ENCODE measurements around the gene WASF2. TPM values are rescaled to one million over a fixed set of nuclear protein-coding genes. Genes with fewer than 3 reads are reported as not detected.
A peak's percentile ranks its signal among the peaks of the same experiment; 100 is the strongest.

WASF2 gene
- total and polyA plus RNA-seq, 2 of the 13 experiments (the other 11 are each of a cell fraction or from before 2014, with no cell fraction given), result 10.4 to 27.7 TPM

DNA sequence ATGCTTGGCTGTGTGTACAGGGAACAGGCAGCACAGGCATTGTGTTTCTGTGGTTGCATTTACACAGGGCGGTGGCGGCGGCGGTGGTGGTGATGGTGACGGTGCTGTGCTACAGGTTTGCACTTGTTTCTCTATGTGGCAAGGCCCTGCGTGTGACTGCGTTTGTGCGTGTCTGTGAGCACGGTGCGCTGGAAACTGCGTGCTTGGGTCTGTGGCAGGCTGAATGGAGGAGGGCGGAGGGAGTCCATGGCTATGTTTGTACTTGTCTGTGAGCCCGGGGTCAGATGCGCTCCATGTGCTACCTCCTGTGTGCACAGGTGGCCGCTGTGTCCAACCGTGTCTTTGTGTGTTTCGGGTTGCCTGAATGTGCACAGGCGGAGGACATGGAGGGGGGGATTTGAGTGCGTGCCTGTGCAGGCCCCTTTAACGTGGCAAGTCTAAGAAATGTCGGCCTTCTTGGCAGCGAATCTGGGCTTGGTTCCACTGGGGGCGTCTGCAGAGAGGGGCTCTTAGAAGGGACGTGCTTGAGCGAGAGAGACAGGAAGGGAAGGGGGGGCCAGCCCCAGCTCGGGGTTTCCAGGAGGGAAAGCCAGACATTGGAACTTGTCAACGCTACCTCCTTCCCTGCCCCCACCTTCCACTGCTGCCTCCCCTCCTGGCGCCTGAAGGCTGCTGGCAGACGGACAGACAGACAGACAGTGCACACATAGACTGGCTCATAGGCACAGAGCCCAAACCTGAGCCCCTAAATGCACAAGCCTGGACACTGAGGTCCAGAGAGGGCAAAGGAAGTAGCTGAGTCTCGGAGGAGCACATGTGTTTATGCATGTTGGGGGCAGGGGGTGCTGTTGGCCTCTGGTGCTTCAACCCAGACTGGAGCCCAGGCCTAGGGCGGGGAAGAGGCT lies 32.7 kb upstream of the WASF2 start (continued):
- TF ChIP-seq, protein P1, sequence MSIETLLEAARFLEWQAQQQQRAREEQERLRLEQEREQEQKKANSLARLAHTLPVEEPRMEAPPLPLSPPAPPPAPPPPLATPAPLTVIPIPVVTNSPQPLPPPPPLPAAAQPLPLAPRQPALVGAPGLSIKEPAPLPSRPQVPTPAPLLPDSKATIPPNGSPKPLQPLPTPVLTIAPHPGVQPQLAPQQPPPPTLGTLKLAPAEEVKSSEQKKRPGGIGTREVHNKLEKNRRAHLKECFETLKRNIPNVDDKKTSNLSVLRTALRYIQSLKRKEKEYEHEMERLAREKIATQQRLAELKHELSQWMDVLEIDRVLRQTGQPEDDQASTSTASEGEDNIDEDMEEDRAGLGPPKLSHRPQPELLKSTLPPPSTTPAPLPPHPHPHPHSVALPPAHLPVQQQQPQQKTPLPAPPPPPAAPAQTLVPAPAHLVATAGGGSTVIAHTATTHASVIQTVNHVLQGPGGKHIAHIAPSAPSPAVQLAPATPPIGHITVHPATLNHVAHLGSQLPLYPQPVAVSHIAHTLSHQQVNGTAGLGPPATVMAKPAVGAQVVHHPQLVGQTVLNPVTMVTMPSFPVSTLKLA (IDR thresholded peaks at IDR 0.05), result peak; percentile 35
- TF ChIP-seq ZNF615 (CRISPR knock-in tag; IDR thresholded peaks at IDR 0.05; ENCODE audit: borderline replicate concordance) (no peak), ZNF749 (CRISPR knock-in tag; IDR thresholded peaks at IDR 0.05; ENCODE audit: borderline replicate concordance) (no peak; the same call in 1 of the 2 replicates), ZNF777 (CRISPR knock-in tag; IDR thresholded peaks at IDR 0.05) (no peak), CEBPB (IDR thresholded peaks at IDR 0.05; ENCODE audit: borderline replicate concordance, low read depth, low read length) (no peak), ZNF343 (CRISPR knock-in tag; IDR thresholded peaks at IDR 0.05) (0 out of 2 replicates have a peak, but pooled peaks have one; percentile 15), RAD51 (IDR thresholded peaks at IDR 0.05; ENCODE audit: borderline replicate concordance) (no peak), AKAP8 (CRISPR knock-in tag; IDR thresholded peaks at IDR 0.05) (no peak), NFIB (CRISPR knock-in tag; IDR thresholded peaks at IDR 0.05; ENCODE audit: borderline replicate concordance) (no peak), ZFP82 (CRISPR knock-in tag; IDR thresholded peaks at IDR 0.05; ENCODE audit: borderline replicate concordance) (no peak), HMG20B (CRISPR knock-in tag; conservative IDR thresholded peaks at IDR 0.05) (no peak), FOXJ3 (CRISPR knock-in tag; IDR thresholded peaks at IDR 0.05; ENCODE audit: borderline replicate concordance) (no peak), ZNF10 (CRISPR knock-in tag; IDR thresholded peaks at IDR 0.05; ENCODE audit: borderline replicate concordance, low read depth) (no peak)
- TF ChIP-seq, protein P2, sequence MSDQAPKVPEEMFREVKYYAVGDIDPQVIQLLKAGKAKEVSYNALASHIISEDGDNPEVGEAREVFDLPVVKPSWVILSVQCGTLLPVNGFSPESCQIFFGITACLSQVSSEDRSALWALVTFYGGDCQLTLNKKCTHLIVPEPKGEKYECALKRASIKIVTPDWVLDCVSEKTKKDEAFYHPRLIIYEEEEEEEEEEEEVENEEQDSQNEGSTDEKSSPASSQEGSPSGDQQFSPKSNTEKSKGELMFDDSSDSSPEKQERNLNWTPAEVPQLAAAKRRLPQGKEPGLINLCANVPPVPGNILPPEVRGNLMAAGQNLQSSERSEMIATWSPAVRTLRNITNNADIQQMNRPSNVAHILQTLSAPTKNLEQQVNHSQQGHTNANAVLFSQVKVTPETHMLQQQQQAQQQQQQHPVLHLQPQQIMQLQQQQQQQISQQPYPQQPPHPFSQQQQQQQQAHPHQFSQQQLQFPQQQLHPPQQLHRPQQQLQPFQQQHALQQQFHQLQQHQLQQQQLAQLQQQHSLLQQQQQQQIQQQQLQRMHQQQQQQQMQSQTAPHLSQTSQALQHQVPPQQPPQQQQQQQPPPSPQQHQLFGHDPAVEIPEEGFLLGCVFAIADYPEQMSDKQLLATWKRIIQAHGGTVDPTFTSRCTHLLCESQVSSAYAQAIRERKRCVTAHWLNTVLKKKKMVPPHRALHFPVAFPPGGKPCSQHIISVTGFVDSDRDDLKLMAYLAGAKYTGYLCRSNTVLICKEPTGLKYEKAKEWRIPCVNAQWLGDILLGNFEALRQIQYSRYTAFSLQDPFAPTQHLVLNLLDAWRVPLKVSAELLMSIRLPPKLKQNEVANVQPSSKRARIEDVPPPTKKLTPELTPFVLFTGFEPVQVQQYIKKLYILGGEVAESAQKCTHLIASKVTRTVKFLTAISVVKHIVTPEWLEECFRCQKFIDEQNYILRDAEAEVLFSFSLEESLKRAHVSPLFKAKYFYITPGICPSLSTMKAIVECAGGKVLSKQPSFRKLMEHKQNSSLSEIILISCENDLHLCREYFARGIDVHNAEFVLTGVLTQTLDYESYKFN (CRISPR knock-in tag; conservative IDR thresholded peaks at IDR 0.05), result peak; percentile 47
- TF ChIP-seq, protein P3, sequence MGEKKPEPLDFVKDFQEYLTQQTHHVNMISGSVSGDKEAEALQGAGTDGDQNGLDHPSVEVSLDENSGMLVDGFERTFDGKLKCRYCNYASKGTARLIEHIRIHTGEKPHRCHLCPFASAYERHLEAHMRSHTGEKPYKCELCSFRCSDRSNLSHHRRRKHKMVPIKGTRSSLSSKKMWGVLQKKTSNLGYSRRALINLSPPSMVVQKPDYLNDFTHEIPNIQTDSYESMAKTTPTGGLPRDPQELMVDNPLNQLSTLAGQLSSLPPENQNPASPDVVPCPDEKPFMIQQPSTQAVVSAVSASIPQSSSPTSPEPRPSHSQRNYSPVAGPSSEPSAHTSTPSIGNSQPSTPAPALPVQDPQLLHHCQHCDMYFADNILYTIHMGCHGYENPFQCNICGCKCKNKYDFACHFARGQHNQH (CRISPR knock-in tag; IDR thresholded peaks at IDR 0.05), result no peak; the same call in 1 of the 2 replicates
- TF ChIP-seq, protein P4, sequence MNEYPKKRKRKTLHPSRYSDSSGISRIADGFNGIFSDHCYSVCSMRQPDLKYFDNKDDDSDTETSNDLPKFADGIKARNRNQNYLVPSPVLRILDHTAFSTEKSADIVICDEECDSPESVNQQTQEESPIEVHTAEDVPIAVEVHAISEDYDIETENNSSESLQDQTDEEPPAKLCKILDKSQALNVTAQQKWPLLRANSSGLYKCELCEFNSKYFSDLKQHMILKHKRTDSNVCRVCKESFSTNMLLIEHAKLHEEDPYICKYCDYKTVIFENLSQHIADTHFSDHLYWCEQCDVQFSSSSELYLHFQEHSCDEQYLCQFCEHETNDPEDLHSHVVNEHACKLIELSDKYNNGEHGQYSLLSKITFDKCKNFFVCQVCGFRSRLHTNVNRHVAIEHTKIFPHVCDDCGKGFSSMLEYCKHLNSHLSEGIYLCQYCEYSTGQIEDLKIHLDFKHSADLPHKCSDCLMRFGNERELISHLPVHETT (CRISPR knock-in tag; conservative IDR thresholded peaks at IDR 0.05), result no peak
- TF ChIP-seq, protein P5, sequence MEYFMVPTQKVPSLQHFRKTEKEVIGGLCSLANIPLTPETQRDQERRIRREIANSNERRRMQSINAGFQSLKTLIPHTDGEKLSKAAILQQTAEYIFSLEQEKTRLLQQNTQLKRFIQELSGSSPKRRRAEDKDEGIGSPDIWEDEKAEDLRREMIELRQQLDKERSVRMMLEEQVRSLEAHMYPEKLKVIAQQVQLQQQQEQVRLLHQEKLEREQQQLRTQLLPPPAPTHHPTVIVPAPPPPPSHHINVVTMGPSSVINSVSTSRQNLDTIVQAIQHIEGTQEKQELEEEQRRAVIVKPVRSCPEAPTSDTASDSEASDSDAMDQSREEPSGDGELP (IDR thresholded peaks at IDR 0.05; ENCODE audit: borderline replicate concordance, low read depth), result peak; percentile 23; the same call in 1 of the 2 replicates
- TF ChIP-seq, protein P6, sequence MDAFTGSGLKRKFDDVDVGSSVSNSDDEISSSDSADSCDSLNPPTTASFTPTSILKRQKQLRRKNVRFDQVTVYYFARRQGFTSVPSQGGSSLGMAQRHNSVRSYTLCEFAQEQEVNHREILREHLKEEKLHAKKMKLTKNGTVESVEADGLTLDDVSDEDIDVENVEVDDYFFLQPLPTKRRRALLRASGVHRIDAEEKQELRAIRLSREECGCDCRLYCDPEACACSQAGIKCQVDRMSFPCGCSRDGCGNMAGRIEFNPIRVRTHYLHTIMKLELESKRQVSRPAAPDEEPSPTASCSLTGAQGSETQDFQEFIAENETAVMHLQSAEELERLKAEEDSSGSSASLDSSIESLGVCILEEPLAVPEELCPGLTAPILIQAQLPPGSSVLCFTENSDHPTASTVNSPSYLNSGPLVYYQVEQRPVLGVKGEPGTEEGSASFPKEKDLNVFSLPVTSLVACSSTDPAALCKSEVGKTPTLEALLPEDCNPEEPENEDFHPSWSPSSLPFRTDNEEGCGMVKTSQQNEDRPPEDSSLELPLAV (CRISPR knock-in tag; conservative IDR thresholded peaks at IDR 0.05; ENCODE audit: low read depth), result no peak
